Osteoblast (primary cell): Measurements from ENCODE around the gene CHST15. TPM values are rescaled to one million over a fixed set of nuclear protein-coding genes. Genes with fewer than 3 reads are reported as not detected.

Experiments used
- DNase-seq: peaks from one replicate; pipeline ENCODE4 v3.0.0; 2011; ENCODE audit warnings: low spot score, mixed read lengths; ENCODE audit not compliant: insufficient read length; ENCODE audit errors: missing footprints
- H2AFZ ChIP-seq: 2 replicates; pipeline ENCODE4 v1.6.0; 2011; ENCODE audit warnings: mild to moderate bottlenecking, low read length
- H3K27ac ChIP-seq: 2 replicates; pipeline ENCODE4 v1.5.1; 2011; ENCODE audit warnings: mild to moderate bottlenecking, low read depth, low read length, moderate library complexity
- H3K27me3 ChIP-seq: 2 replicates; pipeline ENCODE4 v1.6.0; 2012; ENCODE audit warnings: mild to moderate bottlenecking, control low read depth, inconsistent platforms, low read length, moderate library complexity; ENCODE audit not compliant: insufficient read depth
- H3K36me3 ChIP-seq: 2 replicates; pipeline ENCODE4 v1.5.1; 2011; ENCODE audit warnings: mild to moderate bottlenecking, low read length, control low read depth, moderate library complexity; ENCODE audit not compliant: insufficient read depth
- H3K4me1 ChIP-seq: 2 replicates; pipeline ENCODE4 v1.5.1; 2011; ENCODE audit warnings: mild to moderate bottlenecking, low read length, control low read depth, moderate library complexity; ENCODE audit not compliant: insufficient read depth
- H3K4me2 ChIP-seq: 2 replicates; pipeline ENCODE4 v1.6.0; 2011; ENCODE audit warnings: mild to moderate bottlenecking, low read length; ENCODE audit not compliant: insufficient read depth
- H3K4me3 ChIP-seq: fragments of 200-600 bp; sonication (generic); 3 replicates; pipeline ENCODE4 v1.5.1; 2012; ENCODE audit warnings: mild to moderate bottlenecking, low read length, inconsistent platforms; ENCODE audit not compliant: insufficient read depth
- H3K79me2 ChIP-seq: 2 replicates; pipeline ENCODE4 v1.6.0; 2012; ENCODE audit warnings: mild to moderate bottlenecking, low read length, control low read depth, inconsistent platforms; ENCODE audit not compliant: insufficient read depth
- H3K9me3 ChIP-seq: 2 replicates; pipeline ENCODE4 v1.5.1; 2011; ENCODE audit warnings: low read depth, low read length, control low read depth
- H4K20me1 ChIP-seq: 2 replicates; pipeline ENCODE4 v1.6.0; 2012; ENCODE audit warnings: mild to moderate bottlenecking, low read length, control low read depth; ENCODE audit not compliant: insufficient read depth
- CTCF ChIP-seq: IDR thresholded peaks from 2 replicates; pipeline ENCODE4 v1.5.1; 2011; ENCODE audit warnings: mild to moderate bottlenecking, low read depth, low read length, moderate library complexity; ENCODE audit errors: extremely low read depth
- total RNA-seq: library from RNA; depleted of rRNA; stranded (reverse); fragments of >200 nt; gene quantifications from 2 replicates; pipeline ENCODE4 v1.2.3, GENCODE V29; 2012

CHST15 gene
- total RNA-seq, 1 donor = 22.8 TPM

DNA sequence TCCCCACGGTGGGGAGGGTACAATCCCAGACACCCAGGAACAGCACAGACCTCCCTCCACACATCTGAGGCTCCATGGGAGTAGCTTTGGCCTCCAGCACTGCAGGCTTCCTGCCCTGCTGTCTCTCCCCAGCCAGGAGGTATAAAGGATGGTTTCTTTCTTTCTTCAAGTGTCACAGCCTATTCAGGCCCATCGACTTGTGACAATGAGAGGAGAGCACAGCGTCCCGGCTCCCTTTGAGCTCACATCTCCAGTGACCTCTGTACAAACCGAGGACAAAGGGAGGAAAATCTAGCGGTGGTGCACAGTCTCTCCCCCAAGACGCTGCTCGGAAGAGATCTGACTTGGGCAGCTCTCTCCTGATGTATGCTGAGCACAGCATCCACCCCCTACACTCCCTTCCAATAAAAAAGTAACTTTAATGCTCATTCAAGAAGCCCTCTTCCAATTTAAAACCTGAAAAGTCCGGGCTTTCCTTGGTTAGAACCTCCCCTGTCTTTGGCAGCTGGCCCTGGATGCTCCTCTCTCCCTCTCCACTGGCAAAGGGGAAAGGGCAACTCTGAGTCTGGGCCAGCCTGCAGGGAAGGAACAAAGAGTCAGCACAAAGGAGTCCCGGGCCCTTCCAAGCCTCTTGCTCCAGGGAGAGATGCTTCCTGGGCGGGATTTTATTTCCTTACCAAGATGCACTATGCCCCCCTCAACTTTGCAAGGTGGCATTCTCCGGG is 18.0 kb downstream of the CHST15 start:
- Histone ChIP-seq H3K27ac (no peak overlapping the region), H3K27me3 (no peaks in the 10 kb centered on the region), H3K4me3 (no peak overlapping the region), H2AFZ (no peak overlapping the region), H3K36me3 (no peaks in the 10 kb centered on the region), H3K79me2 (no peaks in the 10 kb centered on the region), H3K4me2 (no peak overlapping the region), H3K4me1 (no peaks in the 10 kb centered on the region), H4K20me1 (peaks cover 18% of the 10 kb centered on the region), H3K9me3 (no peaks in the 10 kb centered on the region)
- no peak for TF ChIP-seq CTCF
- DNase-seq = peak; percentile 75

DNA sequence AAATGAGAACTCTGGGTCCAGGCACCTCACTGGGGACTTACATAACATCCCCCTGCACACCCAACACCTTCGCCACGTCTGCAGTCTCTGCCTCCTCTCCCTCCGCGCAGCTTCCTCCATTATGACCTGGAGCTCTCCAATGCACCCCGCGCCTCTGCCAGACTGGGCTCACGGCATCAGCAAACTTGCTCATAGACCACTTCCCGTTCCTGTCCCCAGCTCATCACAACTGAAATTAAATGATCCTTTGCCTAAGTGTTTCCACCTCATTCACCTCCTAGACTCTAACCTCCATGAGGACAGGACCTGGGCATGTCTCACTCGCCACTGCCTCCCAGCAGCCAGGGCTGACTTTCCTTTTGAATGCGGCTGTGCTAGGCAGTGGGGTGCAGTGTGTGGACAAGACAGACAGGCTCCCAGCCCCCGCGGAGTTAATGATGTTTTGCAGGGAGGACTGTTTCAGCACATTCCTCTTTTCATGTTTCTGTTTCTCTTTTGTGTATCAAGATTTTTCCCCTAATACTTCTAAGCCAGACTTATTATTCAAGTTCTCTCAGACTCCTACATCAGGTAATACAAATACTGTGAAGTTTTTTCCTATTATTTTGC is 18.8 kb downstream of the CHST15 start:
- no peaks in the 10 kb centered on the region for H3K9me3 ChIP-seq
- H3K36me3 ChIP-seq = no peaks in the 10 kb centered on the region
- no peaks in the 10 kb centered on the region for H3K27me3 ChIP-seq
- peaks cover 18% of the 10 kb centered on the region for H4K20me1 ChIP-seq
- H3K4me3 ChIP-seq = no peak overlapping the region
- H3K4me1 ChIP-seq = no peaks in the 10 kb centered on the region
- no peak overlapping the region for H3K27ac ChIP-seq
- no peak for TF ChIP-seq CTCF
- no peaks in the 10 kb centered on the region for H3K79me2 ChIP-seq
- H2AFZ ChIP-seq = no peak overlapping the region
- DNase-seq = no peak
- no peak overlapping the region for H3K4me2 ChIP-seq

DNA sequence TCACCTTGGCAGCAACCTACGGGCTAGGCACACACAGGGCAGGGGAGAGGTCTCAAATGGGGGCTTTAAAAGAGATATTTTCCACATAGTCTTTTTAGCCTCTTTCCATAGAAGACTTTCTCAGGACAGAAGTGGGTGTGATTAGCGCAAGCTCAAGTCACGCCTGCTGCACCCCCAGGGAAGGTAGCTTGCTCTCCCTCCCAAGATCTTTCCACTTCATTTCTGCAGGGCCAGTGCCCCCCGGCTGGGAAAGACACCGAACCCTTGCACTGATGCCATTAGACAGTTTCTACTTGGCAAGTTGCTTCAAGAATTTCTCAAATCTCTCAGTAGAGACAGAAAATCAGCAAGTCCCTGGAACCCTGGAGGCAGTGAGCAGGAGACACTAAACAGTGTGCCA is 19.4 kb downstream of the CHST15 start:
- Histone ChIP-seq H3K79me2 (no peaks in the 10 kb centered on the region), H3K4me2 (no peak overlapping the region), H3K9me3 (no peaks in the 10 kb centered on the region), H4K20me1 (peaks cover 18% of the 10 kb centered on the region), H3K27me3 (no peaks in the 10 kb centered on the region), H3K36me3 (no peaks in the 10 kb centered on the region), H2AFZ (no peak overlapping the region), H3K4me1 (no peaks in the 10 kb centered on the region), H3K4me3 (no peak overlapping the region), H3K27ac (no peak overlapping the region)
- DNase-seq = no peak
- TF ChIP-seq CTCF = no peak

GRCh38 chr10:124072541-124072940 is 20.9 kb downstream of the CHST15 start:
- no peaks in the 10 kb centered on the region for H3K4me1 ChIP-seq
- no peak overlapping the region for H2AFZ ChIP-seq
- no peak overlapping the region for H3K27ac ChIP-seq
- no peaks in the 10 kb centered on the region for H3K9me3 ChIP-seq
- no peak for DNase-seq
- no peak for TF ChIP-seq CTCF
- no peaks in the 10 kb centered on the region for H3K27me3 ChIP-seq
- H3K4me2 ChIP-seq = no peak overlapping the region
- H3K79me2 ChIP-seq = no peaks in the 10 kb centered on the region
- no peaks in the 10 kb centered on the region for H3K36me3 ChIP-seq
- H4K20me1 ChIP-seq = peaks cover 16% of the 10 kb centered on the region
- H3K4me3 ChIP-seq = no peak overlapping the region
